Fibroblast of lung (primary cell): ENCODE measurements around the gene AS3MT. TPM values are rescaled to one million over a fixed set of nuclear protein-coding genes. Genes with fewer than 3 reads are reported as not detected.

Experiments used
- DNase-seq, 2 donors: peaks; one replicate each; pipeline versions ENCODE4 v3.0.0 to v3.0.0-alpha.2; 2010; ENCODE audit warnings: low read depth in 2 of 2
- H2AFZ ChIP-seq: 2 replicates; pipeline ENCODE4 v1.5.1; 2012; ENCODE audit warnings: low read length, control low read depth, inconsistent platforms
- H3K27ac ChIP-seq: 2 replicates; pipeline ENCODE4 v1.5.1; 2011; ENCODE audit warnings: low read length, control low read depth; ENCODE audit not compliant: insufficient read depth
- H3K27me3 ChIP-seq: 2 replicates; pipeline ENCODE4 v1.5.1; 2011; ENCODE audit warnings: mild to moderate bottlenecking, low read length; ENCODE audit not compliant: control insufficient read depth, insufficient read depth
- H3K36me3 ChIP-seq: 2 replicates; pipeline ENCODE4 v1.5.1; 2011; ENCODE audit warnings: low read length; ENCODE audit not compliant: control insufficient read depth, insufficient read depth
- H3K4me1 ChIP-seq: 2 replicates; pipeline ENCODE4 v1.5.1; 2011; ENCODE audit warnings: low read length; ENCODE audit not compliant: control insufficient read depth, insufficient read depth; ENCODE audit errors: extremely low read depth
- H3K4me2 ChIP-seq: 2 replicates; pipeline ENCODE4 v1.5.1; 2011; ENCODE audit warnings: low read length, control low read depth; ENCODE audit not compliant: insufficient read depth; ENCODE audit errors: extremely low read depth
- H3K4me3 ChIP-seq, 4 experiments: fragments of 200-600 bp in 1 of 4; sonication (generic) in 1 of 4; replicated peaks in 1 of 4; 2 replicates each; pipeline ENCODE4 v1.5.1; 2011 to 2016; ENCODE audit warnings: low read length in 4 of 4, low read depth in 3 of 4, mild to moderate bottlenecking in 3 of 4, control low read depth in 2 of 4, inconsistent platforms in 1 of 4, mixed read lengths in 1 of 4; ENCODE audit not compliant: insufficient read depth in 1 of 4; ENCODE audit errors: control extremely low read depth in 1 of 4
- H3K79me2 ChIP-seq: 2 replicates; pipeline ENCODE4 v1.5.1; 2012; ENCODE audit warnings: mild to moderate bottlenecking, low read length, inconsistent platforms; ENCODE audit not compliant: control insufficient read depth, insufficient read depth
- H3K9ac ChIP-seq: 2 replicates; pipeline ENCODE4 v1.5.1; 2011; ENCODE audit warnings: mild to moderate bottlenecking, low read length, control low read depth; ENCODE audit not compliant: insufficient read depth
- H3K9me3 ChIP-seq: 2 replicates; pipeline ENCODE4 v1.5.1; 2012; ENCODE audit warnings: low read depth, low read length; ENCODE audit not compliant: control insufficient read depth, insufficient read depth
- H4K20me1 ChIP-seq: 2 replicates; pipeline ENCODE4 v1.5.1; 2011; ENCODE audit warnings: low read length; ENCODE audit not compliant: control insufficient read depth, insufficient read depth; ENCODE audit errors: extremely low read depth
- CTCF ChIP-seq, 2 donors: IDR thresholded peaks in 1 of 2; conservative IDR thresholded peaks in 1 of 2; 1 replicate in 1 of 2; 2 replicates in 1 of 2; pipeline ENCODE4 v1.5.1; 2011 to 2012; ENCODE audit warnings: low read length in 2 of 2, control low read depth in 1 of 2, inconsistent platforms in 1 of 2, low read depth in 1 of 2, mild to moderate bottlenecking in 1 of 2
- EZH2 ChIP-seq: IDR thresholded peaks from 2 replicates; pipeline ENCODE4 v1.5.1; 2012; ENCODE audit warnings: low read length, control low read depth, mild to moderate bottlenecking; ENCODE audit errors: missing control alignments
- polyA plus RNA-seq, 2 donors: library from polyadenylated mRNA; depleted of rRNA in 1 of 2; stranded (reverse) in 1 of 2; unstranded in 1 of 2; fragments of >200 nt; gene quantifications; 2 replicates each; pipeline ENCODE4 v1.2.1, GENCODE V29; 2011 to 2012; ENCODE audit warnings: missing spikeins in 1 of 2
- total RNA-seq: library from RNA; depleted of rRNA; stranded (reverse); fragments of >200 nt; gene quantifications from 2 replicates; pipeline ENCODE4 v1.2.1, GENCODE V29; 2014

AS3MT gene
- total and polyA plus RNA-seq, 2 donors (not counting 1 experiment from before 2014, with no cell fraction given) = 8.1 to 11.4 TPM

GRCh38 chr10:102824664-102825063 is 44.6 kb upstream of the AS3MT start:
- Histone ChIP-seq H3K9ac (no peak overlapping the region), H3K36me3 (no peaks in the 10 kb centered on the region), H3K27me3 (no peaks in the 10 kb centered on the region), H3K79me2 (no peaks in the 10 kb centered on the region), H3K4me3 (no peak overlapping the region), H3K27ac (no peak overlapping the region), H4K20me1 (no peaks in the 10 kb centered on the region), H2AFZ (no peak overlapping the region), H3K9me3 (no peaks in the 10 kb centered on the region), H3K4me2 (no peak overlapping the region), H3K4me1 (no peaks in the 10 kb centered on the region)
- no peak for TF ChIP-seq CTCF (conservative IDR thresholded peaks at IDR 0.05 in 1 of 2, IDR thresholded peaks at IDR 0.05 in 1 of 2; ENCODE audit: low read depth in 1 of 2, low read length in 2 of 2)
- no peak for TF ChIP-seq EZH2
- DNase-seq = no peak

GRCh38 chr10:102826148-102826796 is 43.0 kb upstream of the AS3MT start:
- H4K20me1 ChIP-seq = no peaks in the 10 kb centered on the region
- DNase-seq = no peak
- H3K9ac ChIP-seq = no peak overlapping the region
- H3K27ac ChIP-seq = no peak overlapping the region
- TF ChIP-seq EZH2 (no peak), CTCF (conservative IDR thresholded peaks at IDR 0.05 in 1 of 2, IDR thresholded peaks at IDR 0.05 in 1 of 2; ENCODE audit: low read depth in 1 of 2, low read length in 2 of 2) (no peak)
- H3K27me3 ChIP-seq = no peaks in the 10 kb centered on the region
- no peak overlapping the region for H3K4me3 ChIP-seq
- no peaks in the 10 kb centered on the region for H3K4me1 ChIP-seq
- H3K9me3 ChIP-seq = no peaks in the 10 kb centered on the region
- H3K79me2 ChIP-seq = no peaks in the 10 kb centered on the region
- no peaks in the 10 kb centered on the region for H3K36me3 ChIP-seq
- no peak overlapping the region for H3K4me2 ChIP-seq
- H2AFZ ChIP-seq = no peak overlapping the region

GRCh38 chr10:102827597-102827975 is 41.7 kb upstream of the AS3MT start:
- no peaks in the 10 kb centered on the region for H3K79me2 ChIP-seq
- no peaks in the 10 kb centered on the region for H3K27me3 ChIP-seq
- H3K9ac ChIP-seq = no peak overlapping the region
- H2AFZ ChIP-seq = no peak overlapping the region
- no peak for TF ChIP-seq CTCF (conservative IDR thresholded peaks at IDR 0.05 in 1 of 2, IDR thresholded peaks at IDR 0.05 in 1 of 2; ENCODE audit: low read depth in 1 of 2, low read length in 2 of 2)
- no peak for TF ChIP-seq EZH2
- H4K20me1 ChIP-seq = no peaks in the 10 kb centered on the region
- DNase-seq = no peak
- no peak overlapping the region for H3K4me2 ChIP-seq
- H3K36me3 ChIP-seq = no peaks in the 10 kb centered on the region
- H3K9me3 ChIP-seq = no peaks in the 10 kb centered on the region
- no peak overlapping the region for H3K4me3 ChIP-seq
- H3K27ac ChIP-seq = no peak overlapping the region
- no peaks in the 10 kb centered on the region for H3K4me1 ChIP-seq
